Measurements from ENCODE around the gene TMC2. TPM values are rescaled to one million over a fixed set of nuclear protein-coding genes. Genes with fewer than 3 reads are reported as not detected.
A peak's percentile ranks its signal among the peaks of the same experiment; 100 is the strongest.

Gene TMC2
- total RNA-seq, 1 donor from 2014 or later: not detected

GRCh38 chr20:2658414-2659354 is 122.3 kb downstream of the TMC2 start:
- no peak for DNase-seq (ENCODE audit: low read depth)
- TF ChIP-seq, protein P1, sequence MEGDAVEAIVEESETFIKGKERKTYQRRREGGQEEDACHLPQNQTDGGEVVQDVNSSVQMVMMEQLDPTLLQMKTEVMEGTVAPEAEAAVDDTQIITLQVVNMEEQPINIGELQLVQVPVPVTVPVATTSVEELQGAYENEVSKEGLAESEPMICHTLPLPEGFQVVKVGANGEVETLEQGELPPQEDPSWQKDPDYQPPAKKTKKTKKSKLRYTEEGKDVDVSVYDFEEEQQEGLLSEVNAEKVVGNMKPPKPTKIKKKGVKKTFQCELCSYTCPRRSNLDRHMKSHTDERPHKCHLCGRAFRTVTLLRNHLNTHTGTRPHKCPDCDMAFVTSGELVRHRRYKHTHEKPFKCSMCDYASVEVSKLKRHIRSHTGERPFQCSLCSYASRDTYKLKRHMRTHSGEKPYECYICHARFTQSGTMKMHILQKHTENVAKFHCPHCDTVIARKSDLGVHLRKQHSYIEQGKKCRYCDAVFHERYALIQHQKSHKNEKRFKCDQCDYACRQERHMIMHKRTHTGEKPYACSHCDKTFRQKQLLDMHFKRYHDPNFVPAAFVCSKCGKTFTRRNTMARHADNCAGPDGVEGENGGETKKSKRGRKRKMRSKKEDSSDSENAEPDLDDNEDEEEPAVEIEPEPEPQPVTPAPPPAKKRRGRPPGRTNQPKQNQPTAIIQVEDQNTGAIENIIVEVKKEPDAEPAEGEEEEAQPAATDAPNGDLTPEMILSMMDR (IDR thresholded peaks at IDR 0.05; ENCODE audit: insufficient read depth, low read length, poor library complexity, severe bottlenecking): no peak
- H3K4me3 ChIP-seq (ENCODE audit: low read depth, low read length): no peak overlapping the region
- peaks cover 10% of the 10 kb centered on the region for H3K36me3 ChIP-seq (ENCODE audit: control insufficient read depth, insufficient read depth, low read length)
- no peaks in the 10 kb centered on the region for H3K27me3 ChIP-seq (ENCODE audit: control insufficient read depth, insufficient read depth, low read length)

DNA sequence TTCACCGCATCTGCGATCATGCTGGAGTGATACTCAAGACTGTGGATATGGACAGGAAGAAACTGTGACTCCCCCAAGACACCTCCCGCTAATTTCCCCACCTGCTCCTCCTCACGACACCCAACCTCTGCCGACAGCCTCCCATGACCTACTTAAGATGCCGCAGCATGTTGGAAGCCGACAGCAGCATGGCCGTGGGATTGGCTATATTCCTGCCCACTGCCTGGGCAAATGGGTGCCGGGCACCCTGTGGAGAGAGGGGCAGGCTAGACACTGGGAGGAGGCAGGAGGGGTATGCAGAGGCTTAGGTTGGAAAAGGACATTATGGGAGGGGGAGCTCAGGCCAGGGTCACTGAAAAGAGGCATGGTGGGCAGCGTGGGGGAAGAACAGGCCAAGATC is 123.2 kb downstream of the TMC2 start:
- TF ChIP-seq, protein P1 (IDR thresholded peaks at IDR 0.05; ENCODE audit: insufficient read depth, low read length, poor library complexity, severe bottlenecking): no peak
- no peak for DNase-seq (ENCODE audit: low read depth)
- Histone ChIP-seq H3K36me3 (ENCODE audit: control insufficient read depth, insufficient read depth, low read length) (peaks cover 10% of the 10 kb centered on the region), H3K27me3 (ENCODE audit: control insufficient read depth, insufficient read depth, low read length) (no peaks in the 10 kb centered on the region), H3K4me3 (ENCODE audit: low read depth, low read length) (no peak overlapping the region)

DNA sequence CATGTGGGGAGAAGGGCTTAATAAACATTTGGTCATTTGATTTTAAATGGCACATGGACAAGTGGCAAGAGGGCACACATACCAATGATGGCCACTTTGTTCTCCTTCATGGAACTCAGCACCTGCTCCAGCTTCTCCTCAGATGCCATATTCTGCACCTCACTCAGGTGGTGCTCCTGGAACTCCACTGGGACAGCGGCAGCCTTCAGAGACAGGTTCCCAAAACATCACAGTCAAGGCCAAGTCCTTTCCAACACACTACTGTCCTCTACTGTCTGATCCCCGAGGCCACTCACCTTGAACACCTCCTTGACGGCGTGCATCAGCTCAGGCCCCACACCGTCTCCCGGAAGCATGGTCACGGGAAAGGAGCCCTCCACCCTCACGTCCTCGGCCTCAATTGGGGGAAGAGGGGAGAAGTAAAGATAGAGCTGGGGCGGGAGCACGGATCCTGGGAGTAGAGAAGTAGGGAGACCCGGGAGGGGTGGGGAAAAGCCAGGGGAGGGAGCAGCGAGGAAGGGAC is 127.1 kb downstream of the TMC2 start:
- peak overlapping the region; percentile 69 for H3K4me3 ChIP-seq (ENCODE audit: low read depth, low read length)
- H3K36me3 ChIP-seq (ENCODE audit: control insufficient read depth, insufficient read depth, low read length): no peaks in the 10 kb centered on the region
- DNase-seq (ENCODE audit: low read depth): no peak
- H3K27me3 ChIP-seq (ENCODE audit: control insufficient read depth, insufficient read depth, low read length): peaks cover 3% of the 10 kb centered on the region
- TF ChIP-seq, protein P1 (IDR thresholded peaks at IDR 0.05; ENCODE audit: insufficient read depth, low read length, poor library complexity, severe bottlenecking): no peak

DNA sequence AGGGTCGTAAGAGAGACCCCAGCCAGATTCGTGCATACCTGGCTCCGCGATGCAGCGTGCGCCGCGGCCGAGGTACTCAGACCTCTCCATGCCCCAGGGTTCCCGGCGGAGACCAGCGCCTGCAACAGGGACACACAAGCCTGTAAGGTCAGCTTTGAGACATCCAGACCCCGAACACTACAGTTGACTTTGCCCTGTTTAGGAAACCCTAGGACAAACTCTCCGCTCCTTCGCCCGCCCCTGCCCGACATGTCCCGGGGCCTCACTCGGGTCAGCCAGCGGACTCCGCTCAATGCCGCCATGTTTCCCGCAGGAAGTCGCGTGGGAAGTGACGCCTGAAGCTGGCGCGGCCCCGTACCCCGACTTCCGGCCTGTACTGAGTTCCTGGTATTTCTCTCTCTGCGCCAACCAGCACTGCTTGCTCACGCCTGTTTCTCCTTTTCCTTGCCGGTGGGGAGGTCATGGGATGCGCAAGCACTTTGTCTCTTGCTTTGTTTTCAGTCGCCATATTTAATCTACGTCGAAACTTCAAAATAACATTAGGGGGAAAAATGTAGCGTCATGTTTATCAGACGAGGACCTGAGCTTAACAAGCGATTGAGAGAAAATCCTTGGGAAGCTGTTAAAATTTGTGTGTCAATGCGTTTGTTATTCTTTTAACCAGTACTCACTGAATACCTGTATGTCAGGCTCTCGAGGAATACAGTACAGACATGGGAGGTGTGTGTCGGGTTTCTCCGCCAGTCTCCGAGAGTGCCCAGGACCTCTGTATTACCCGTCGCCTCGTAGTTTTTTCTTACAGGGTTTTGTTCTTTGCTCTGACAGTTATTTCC is 127.7 kb downstream of the TMC2 start, which contains the start of gene IDH3B:
IDH3B (minus strand) TSS at position 330 of the 833 bp plus-strand sequence; CDS start at position 302, 28 bp downstream.
- peak within 1 kb of the TSS; percentile 69 for H3K4me3 ChIP-seq (ENCODE audit: low read depth, low read length)
- TF ChIP-seq, protein P1 (IDR thresholded peaks at IDR 0.05; ENCODE audit: insufficient read depth, low read length, poor library complexity, severe bottlenecking): no peak
- DNase-seq (ENCODE audit: low read depth): peak; percentile 78
- peaks cover 3% of the 10 kb centered on the region for H3K27me3 ChIP-seq (ENCODE audit: control insufficient read depth, insufficient read depth, low read length)
- H3K36me3 ChIP-seq (ENCODE audit: control insufficient read depth, insufficient read depth, low read length): no peaks in the 10 kb centered on the region

- Histone ChIP-seq H3K4me3 (ENCODE audit: low read depth, low read length) (no peak overlapping the region), H3K27me3 (ENCODE audit: control insufficient read depth, insufficient read depth, low read length) (peaks cover 7% of the 10 kb centered on the region), H3K36me3 (ENCODE audit: control insufficient read depth, insufficient read depth, low read length) (no peaks in the 10 kb centered on the region)
- TF ChIP-seq, protein P1 (IDR thresholded peaks at IDR 0.05; ENCODE audit: insufficient read depth, low read length, poor library complexity, severe bottlenecking): peak; percentile 22
- no peak for DNase-seq (ENCODE audit: low read depth)
Observed at GRCh38 chr20:2671977-2672376, 135.6 kb downstream of the TMC2 start.
